ENCODE results near the gene MINAR1.
"Not testable (repeated sequence)": the region's sequence is repeated elsewhere in the genome, so short reads cannot be mapped to it uniquely, and the experiment has no call there.

The MINAR1 gene

DNA sequence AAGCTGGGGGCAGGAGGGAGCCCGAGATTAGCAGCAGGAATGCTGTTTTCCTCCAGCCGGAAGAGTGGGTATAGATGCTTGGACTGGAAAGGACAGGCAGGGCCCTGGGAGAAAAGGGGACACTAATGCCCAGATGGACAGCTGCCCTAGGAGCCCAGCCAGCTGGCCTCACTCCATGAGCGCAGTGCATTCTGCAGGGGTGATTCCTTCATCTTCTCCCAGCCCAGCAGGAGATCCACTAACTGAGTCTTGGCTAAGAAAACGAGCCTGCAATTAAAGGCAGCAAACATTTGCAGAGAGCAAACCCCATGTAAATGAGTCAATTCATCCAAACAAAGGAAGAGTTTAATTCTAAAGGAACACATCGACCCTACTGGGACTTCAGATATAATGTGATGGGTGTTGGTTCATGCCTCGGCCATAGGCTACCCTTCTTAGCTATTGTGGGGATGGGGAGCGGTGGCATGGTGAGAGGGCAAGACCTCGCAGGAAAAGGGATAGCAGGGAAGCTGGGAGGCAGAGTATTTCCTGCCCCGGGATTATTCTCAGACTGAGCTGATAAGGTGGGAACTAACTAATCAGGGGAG lies 13.3 kb upstream of the MINAR1 start:
- no peak for TF ChIP-seq EZH2phosphoT487 (IDR thresholded peaks at IDR 0.05; ENCODE audit: borderline replicate concordance)
- TF ChIP-seq, protein P1, sequence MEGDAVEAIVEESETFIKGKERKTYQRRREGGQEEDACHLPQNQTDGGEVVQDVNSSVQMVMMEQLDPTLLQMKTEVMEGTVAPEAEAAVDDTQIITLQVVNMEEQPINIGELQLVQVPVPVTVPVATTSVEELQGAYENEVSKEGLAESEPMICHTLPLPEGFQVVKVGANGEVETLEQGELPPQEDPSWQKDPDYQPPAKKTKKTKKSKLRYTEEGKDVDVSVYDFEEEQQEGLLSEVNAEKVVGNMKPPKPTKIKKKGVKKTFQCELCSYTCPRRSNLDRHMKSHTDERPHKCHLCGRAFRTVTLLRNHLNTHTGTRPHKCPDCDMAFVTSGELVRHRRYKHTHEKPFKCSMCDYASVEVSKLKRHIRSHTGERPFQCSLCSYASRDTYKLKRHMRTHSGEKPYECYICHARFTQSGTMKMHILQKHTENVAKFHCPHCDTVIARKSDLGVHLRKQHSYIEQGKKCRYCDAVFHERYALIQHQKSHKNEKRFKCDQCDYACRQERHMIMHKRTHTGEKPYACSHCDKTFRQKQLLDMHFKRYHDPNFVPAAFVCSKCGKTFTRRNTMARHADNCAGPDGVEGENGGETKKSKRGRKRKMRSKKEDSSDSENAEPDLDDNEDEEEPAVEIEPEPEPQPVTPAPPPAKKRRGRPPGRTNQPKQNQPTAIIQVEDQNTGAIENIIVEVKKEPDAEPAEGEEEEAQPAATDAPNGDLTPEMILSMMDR (conservative IDR thresholded peaks at IDR 0.05; ENCODE audit: low read length), result no peak
- Histone ChIP-seq H3K79me2 (ENCODE audit: insufficient read depth, low read length) (no peaks in the 10 kb centered on the region), H3F3A (ENCODE audit: low read depth) (no peaks in the 10 kb centered on the region), H3K4me1 (ENCODE audit: insufficient read depth, low read length, poor library complexity, severe bottlenecking) (no peaks in the 10 kb centered on the region), H3K4me3 (ENCODE audit: low read length, poor library complexity, severe bottlenecking) (no peak overlapping the region), H3K4me2 (ENCODE audit: low read depth, low read length, poor library complexity, severe bottlenecking) (no peak overlapping the region), H3K9me2 (replicated peaks; ENCODE audit: low read depth, low read length) (no peaks in the 10 kb centered on the region), H3K9me3 (ENCODE audit: insufficient read depth, low read depth, low read length) (no peaks in the 10 kb centered on the region), H3K36me3 (ENCODE audit: insufficient read depth, low read length) (no peaks in the 10 kb centered on the region), H4K20me1 (ENCODE audit: insufficient read depth, low read length, poor library complexity, severe bottlenecking) (no peaks in the 10 kb centered on the region), H3K9ac (ENCODE audit: low read depth, low read length, poor library complexity, severe bottlenecking) (no peak overlapping the region), H2AFZ (ENCODE audit: low read length) (no peak overlapping the region), H3K27me3 (ENCODE audit: insufficient read depth, low read length, poor library complexity, severe bottlenecking) (no peaks in the 10 kb centered on the region)

DNA sequence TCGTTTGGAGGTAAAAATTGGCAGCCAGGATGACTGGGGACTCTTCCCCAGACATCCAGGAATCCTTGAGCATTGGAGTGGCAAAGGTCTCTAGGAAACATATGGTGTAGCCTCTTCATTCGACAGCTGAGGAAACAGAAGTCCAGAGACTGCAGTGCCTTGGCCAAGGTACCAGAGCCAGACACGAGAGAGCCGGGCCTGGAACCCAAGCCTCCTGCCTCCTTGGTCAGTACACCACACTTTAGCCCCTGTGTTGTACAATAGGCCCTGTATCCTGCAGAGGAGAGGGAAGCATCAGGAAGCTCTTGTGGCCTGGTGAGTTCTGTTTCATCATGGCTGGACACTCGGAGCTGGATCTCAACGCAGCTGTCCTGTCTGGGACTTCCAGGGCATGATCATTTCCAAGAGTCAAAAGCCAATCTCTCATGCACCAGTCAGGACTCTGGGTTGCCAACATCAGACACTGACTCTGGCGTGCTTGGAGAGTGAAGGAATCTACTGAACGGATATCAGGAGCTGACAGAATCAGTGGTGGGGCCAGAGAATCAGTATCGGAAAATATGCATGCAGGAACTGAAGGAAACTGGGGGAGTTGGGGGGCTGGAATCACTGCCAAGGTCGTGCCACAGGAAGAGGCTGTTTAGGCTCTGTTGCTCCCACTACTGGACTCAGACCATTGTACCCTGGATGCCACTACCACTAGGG lies 6.4 kb upstream of the MINAR1 start:
- Histone ChIP-seq H3K36me3 (ENCODE audit: insufficient read depth, low read length) (no peaks in the 10 kb centered on the region), H4K20me1 (ENCODE audit: insufficient read depth, low read length, poor library complexity, severe bottlenecking) (no peaks in the 10 kb centered on the region), H3K9me3 (ENCODE audit: insufficient read depth, low read depth, low read length) (no peaks in the 10 kb centered on the region), H3K27me3 (ENCODE audit: insufficient read depth, low read length, poor library complexity, severe bottlenecking) (no peaks in the 10 kb centered on the region), H3K4me3 (ENCODE audit: low read length, poor library complexity, severe bottlenecking) (no peak overlapping the region), H3K4me2 (ENCODE audit: low read depth, low read length, poor library complexity, severe bottlenecking) (no peak overlapping the region), H3K9me2 (replicated peaks; ENCODE audit: low read depth, low read length) (no peaks in the 10 kb centered on the region), H3K79me2 (ENCODE audit: insufficient read depth, low read length) (no peaks in the 10 kb centered on the region), H3K9ac (ENCODE audit: low read depth, low read length, poor library complexity, severe bottlenecking) (no peak overlapping the region), H2AFZ (ENCODE audit: low read length) (no peak overlapping the region), H3K4me1 (ENCODE audit: insufficient read depth, low read length, poor library complexity, severe bottlenecking) (no peaks in the 10 kb centered on the region), H3F3A (ENCODE audit: low read depth) (no peaks in the 10 kb centered on the region)
- TF ChIP-seq, protein P1 (conservative IDR thresholded peaks at IDR 0.05; ENCODE audit: low read length), result no peak
- no peak for TF ChIP-seq EZH2phosphoT487 (IDR thresholded peaks at IDR 0.05; ENCODE audit: borderline replicate concordance)

DNA sequence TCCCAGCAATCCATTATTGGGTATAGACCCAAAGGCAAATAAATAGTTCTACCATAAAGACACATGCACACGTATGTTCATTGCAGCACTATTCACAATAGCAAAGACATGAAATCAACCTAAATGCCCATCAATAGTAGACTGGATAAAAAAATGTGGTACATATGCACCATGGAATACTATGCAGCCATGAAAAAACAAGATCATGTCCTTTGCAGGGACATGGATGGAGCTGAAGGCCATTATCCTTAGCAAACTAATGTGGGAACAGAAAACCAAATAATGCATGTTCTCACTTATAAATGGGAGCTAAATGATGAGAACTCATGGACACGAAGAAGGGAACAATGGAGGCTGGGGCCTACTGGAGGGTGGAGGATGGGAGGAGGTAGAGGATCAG lies 5.2 kb upstream of the MINAR1 start:
- not testable (repeated sequence) for H4K20me1 ChIP-seq (ENCODE audit: insufficient read depth, low read length, poor library complexity, severe bottlenecking)

More for the DNA sequence above, 5.2 kb upstream of the MINAR1 start:
- not testable (repeated sequence) for H3K9me3 ChIP-seq (ENCODE audit: insufficient read depth, low read depth, low read length); H3F3A ChIP-seq (ENCODE audit: low read depth); H3K4me1 ChIP-seq (ENCODE audit: insufficient read depth, low read length, poor library complexity, severe bottlenecking); H2AFZ ChIP-seq (ENCODE audit: low read length); H3K79me2 ChIP-seq (ENCODE audit: insufficient read depth, low read length); H3K36me3 ChIP-seq (ENCODE audit: insufficient read depth, low read length); H3K9ac ChIP-seq (ENCODE audit: low read depth, low read length, poor library complexity, severe bottlenecking); H3K4me3 ChIP-seq (ENCODE audit: low read length, poor library complexity, severe bottlenecking); H3K27me3 ChIP-seq (ENCODE audit: insufficient read depth, low read length, poor library complexity, severe bottlenecking); H3K9me2 ChIP-seq (replicated peaks; ENCODE audit: low read depth, low read length); H3K4me2 ChIP-seq (ENCODE audit: low read depth, low read length, poor library complexity, severe bottlenecking)
